K562 (cell line): ENCODE data around the gene MICOS13. TPM values are rescaled to one million over a fixed set of nuclear protein-coding genes. Genes with fewer than 3 reads are reported as not detected.

Experiments
- CBFA2T2 ChIP-seq: fragments of 450-650 bp; conservative IDR thresholded peaks from 2 replicates; pipeline ENCODE4 v1.6.1; 2017; ENCODE audit warnings: mild to moderate bottlenecking
- CC2D1A ChIP-seq: fragments of 450-650 bp; IDR thresholded peaks from 2 replicates; pipeline ENCODE4 v1.6.1; 2017; ENCODE audit warnings: mild to moderate bottlenecking
- HES1 ChIP-seq: fragments of 450-650 bp; IDR thresholded peaks from 2 replicates; pipeline ENCODE4 v1.6.1; 2016; ENCODE audit warnings: low read depth, mild to moderate bottlenecking, moderate library complexity
- HSF4 ChIP-seq: fragments of 250-450 bp; sonication (Bioruptor Pico); IDR thresholded peaks from 2 replicates; pipeline ENCODE4 v2.1.2; 2022; ENCODE audit warnings: mild to moderate bottlenecking, moderate library complexity, borderline replicate concordance
- LCOR ChIP-seq: sonication (generic); formaldehyde crosslinking; IDR thresholded peaks from 2 replicates; pipeline ENCODE4 v1.8.0; 2022; ENCODE audit warnings: mild to moderate bottlenecking, missing genetic modification reagents
- MCM7 ChIP-seq, 2 experiments: fragments of 450-650 bp; IDR thresholded peaks; 2 replicates each; pipeline ENCODE4 v1.6.1; 2016 to 2018
- MTA2 ChIP-seq: fragments of 450-650 bp; IDR thresholded peaks from 2 replicates; pipeline ENCODE4 v1.6.1; 2016; ENCODE audit warnings: low read depth
- NR1H2 ChIP-seq: sonication (generic); formaldehyde crosslinking; IDR thresholded peaks from 2 replicates; pipeline ENCODE4 v1.4.0; 2020; ENCODE audit warnings: mild to moderate bottlenecking, missing genetic modification reagents
- NR2C2 ChIP-seq, 2 experiments: fragments of 200-800 bp in 1 of 2; sonication (Bioruptor generic) in 1 of 2; sonication (generic) in 1 of 2; formaldehyde crosslinking in 1 of 2; IDR thresholded peaks; 2 replicates each; pipeline versions ENCODE4 v1.6.1 to v1.8.0; 2016 to 2022; ENCODE audit warnings: mild to moderate bottlenecking in 1 of 2, missing compliant biosample characterization in 1 of 2, missing genetic modification characterization in 1 of 2, missing genetic modification reagents in 1 of 2
- NUFIP1 ChIP-seq: fragments of 450-650 bp; IDR thresholded peaks from 2 replicates; pipeline ENCODE4 v1.6.1; 2018; ENCODE audit not compliant: partially characterized antibody
- PBX2 ChIP-seq, 2 experiments: IDR thresholded peaks in 1 of 2; conservative IDR thresholded peaks in 1 of 2; 2 replicates each; pipeline ENCODE4 v1.6.1; 2016; ENCODE audit warnings: low read depth in 2 of 2, mild to moderate bottlenecking in 1 of 2, missing compliant biosample characterization in 1 of 2, missing genetic modification characterization in 1 of 2, moderate library complexity in 1 of 2
- POLR2AphosphoS5 ChIP-seq: IDR thresholded peaks from 2 replicates; pipeline ENCODE4 v1.6.1; 2011; ENCODE audit warnings: mild to moderate bottlenecking, low read depth, low read length, moderate library complexity; ENCODE audit not compliant: control insufficient read depth, insufficient read depth
- PRPF4 ChIP-seq: fragments of 200-400 bp; formaldehyde crosslinking; IDR thresholded peaks from one replicate; pipeline ENCODE4 v1.6.1; 2017; ENCODE audit warnings: low read length, low read depth, mild to moderate bottlenecking; ENCODE audit not compliant: insufficient read depth, poor library complexity, severe bottlenecking
- RBM17 ChIP-seq: fragments of 200-400 bp; formaldehyde crosslinking; IDR thresholded peaks from 2 replicates; pipeline ENCODE4 v1.6.1; 2017; ENCODE audit warnings: low read depth, mild to moderate bottlenecking, low read length, borderline replicate concordance
- SIN3A ChIP-seq, 2 experiments: fragments of 150-350 bp in 1 of 2; IDR thresholded peaks; 2 replicates each; pipeline ENCODE4 v1.6.1; 2011 to 2016; ENCODE audit warnings: borderline replicate concordance in 2 of 2, low read depth in 2 of 2, low read length in 2 of 2, mild to moderate bottlenecking in 2 of 2, moderate library complexity in 2 of 2; ENCODE audit not compliant: control insufficient read depth in 1 of 2
- SMARCC2 ChIP-seq: fragments of 450-650 bp; IDR thresholded peaks from 2 replicates; pipeline ENCODE4 v1.6.1; 2017; ENCODE audit warnings: antibody characterized with exemption, moderate library complexity, mild to moderate bottlenecking, low read depth
- TFAM ChIP-seq: fragments of 250-450 bp; sonication (Bioruptor Pico); conservative IDR thresholded peaks from 2 replicates; pipeline ENCODE4 v1.5.0; 2021; ENCODE audit warnings: mild to moderate bottlenecking, moderate library complexity
- TFAP4 ChIP-seq: sonication (generic); formaldehyde crosslinking; IDR thresholded peaks from 2 replicates; pipeline ENCODE4 v1.8.0; 2022; ENCODE audit warnings: missing genetic modification reagents, mild to moderate bottlenecking, moderate library complexity, borderline replicate concordance
- THAP7 ChIP-seq: fragments of 250-450 bp; sonication (Bioruptor Pico); IDR thresholded peaks from 2 replicates; pipeline ENCODE4 v1.5.0; 2021
- ZNF212 ChIP-seq: fragments of 450-650 bp; formaldehyde crosslinking; IDR thresholded peaks from 2 replicates; pipeline ENCODE4 v1.4.0; 2020; ENCODE audit warnings: mild to moderate bottlenecking
- ZNF280B ChIP-seq: fragments of 250-450 bp; sonication (Bioruptor Pico); IDR thresholded peaks from 2 replicates; pipeline ENCODE4 v1.5.1; 2021; ENCODE audit warnings: mild to moderate bottlenecking
- ZNF41 ChIP-seq: fragments of 250-450 bp; sonication (Bioruptor Pico); conservative IDR thresholded peaks from 2 replicates; pipeline ENCODE4 v1.4.0; 2020; ENCODE audit warnings: mild to moderate bottlenecking
- ZNF766 ChIP-seq: fragments of 200-800 bp; sonication (Bioruptor generic); conservative IDR thresholded peaks from 2 replicates; pipeline ENCODE4 v1.6.1; 2016; ENCODE audit warnings: missing genetic modification characterization, missing compliant biosample characterization
- polyA plus RNA-seq, 8 experiments: library from polyadenylated mRNA; depleted of rRNA in 4 of 8; stranded (reverse) in 5 of 8; unstranded in 3 of 8; fragments of >200 nt; fragmentation: Nextera tagmentation in 2 of 8; fragmentation: Illumina TruSeq in 1 of 8; extraction: Ambion mirVana in 2 of 8; extraction: Trizol in 1 of 8; gene quantifications; 2 replicates each; pipeline versions ENCODE4 v1.2.1 to v1.2.3, GENCODE V29; 2011 to 2014; ENCODE audit warnings: inconsistent platforms in 1 of 8, missing spikeins in 1 of 8
- total RNA-seq, 7 experiments: library from RNA; depleted of rRNA in 6 of 7; stranded (reverse); fragments of >200 nt in 6 of 7; fragmentation: Illumina TruSeq in 2 of 7; extraction: Trizol in 2 of 7; gene quantifications; 2 replicates each; pipeline versions ENCODE4 v1.2.1 to v1.2.3, GENCODE V29; 2011 to 2021; ENCODE audit warnings: low replicate concordance in 1 of 7

The MICOS13 gene
- total and polyA plus RNA-seq, 9 of the 15 experiments (the other 6 are each of a cell fraction or from before 2014, with no cell fraction given): 15.5 to 220 (median 49.4) TPM

GRCh38 chr19:5680084-5680436 lies 256 bp downstream of the MICOS13 start (continued):
- TF ChIP-seq HES1: no peak
- no peak for TF ChIP-seq MCM7 (IDR thresholded peaks at IDR 0.05)
- TF ChIP-seq PBX2 (CRISPR knock-in tag; IDR thresholded peaks at IDR 0.05; ENCODE audit: low read depth): no peak
- TF ChIP-seq PBX2 (tag; conservative IDR thresholded peaks at IDR 0.05; ENCODE audit: low read depth): no peak
- TF ChIP-seq HSF4 (CRISPR knock-in tag): no peak
- peak; percentile 77; the same call in 1 of the 2 replicates for TF ChIP-seq NR1H2 (CRISPR knock-in tag)
- no peak for TF ChIP-seq ZNF280B (CRISPR knock-in tag)
- no peak for TF ChIP-seq NUFIP1
- no peak for TF ChIP-seq LCOR (CRISPR knock-in tag)
- no peak for TF ChIP-seq CBFA2T2
- TF ChIP-seq SIN3A (IDR thresholded peaks at IDR 0.05; ENCODE audit: borderline replicate concordance in 2 of 2, control insufficient read depth in 1 of 2, low read depth in 2 of 2, low read length in 2 of 2): peak in 1 of 2 experiments; percentile 64; a peak in 1 of 4 replicates
- TF ChIP-seq THAP7 (CRISPR knock-in tag): no peak
- TF ChIP-seq PRPF4: no peak
- no peak for TF ChIP-seq ZNF766 (CRISPR knock-in tag)
- no peak; the same call in 1 of the 2 replicates for TF ChIP-seq MTA2
- no peak for TF ChIP-seq TFAM (CRISPR knock-in tag)
- TF ChIP-seq SMARCC2: no peak
- TF ChIP-seq POLR2AphosphoS5: no peak
- 0 out of 2 replicates have a peak, but pooled peaks have one; percentile 35 for TF ChIP-seq ZNF41
- no peak for TF ChIP-seq CC2D1A
- no peak for TF ChIP-seq TFAP4 (CRISPR knock-in tag)
- TF ChIP-seq RBM17: no peak
- no peak for TF ChIP-seq ZNF212
- TF ChIP-seq NR2C2 (CRISPR knock-in tag; IDR thresholded peaks at IDR 0.05): no peak
- no peak for TF ChIP-seq NR2C2 (tag; IDR thresholded peaks at IDR 0.05)
